ENCODE data around the gene OLIG3.

DNA sequence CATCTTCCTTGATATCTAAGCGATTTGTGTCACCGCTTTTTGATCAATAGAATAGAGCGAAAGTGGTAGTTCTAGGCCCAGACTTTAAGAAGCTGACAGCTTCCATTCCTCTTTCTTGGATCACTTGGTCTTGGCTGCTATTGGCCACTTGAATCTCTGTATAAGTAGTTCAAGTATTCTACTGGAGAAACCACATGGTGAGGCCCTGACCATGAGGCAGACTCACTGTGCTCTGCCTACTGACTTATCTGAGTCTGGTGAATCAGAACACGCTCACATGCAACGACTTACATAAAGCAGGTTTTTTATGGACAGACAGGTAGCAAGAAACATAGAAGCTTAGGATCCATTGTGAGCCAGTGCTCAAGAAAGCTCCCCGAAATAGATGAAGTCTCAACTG is 27.0 kb downstream of the OLIG3 start:
- TF ChIP-seq, protein P1, sequence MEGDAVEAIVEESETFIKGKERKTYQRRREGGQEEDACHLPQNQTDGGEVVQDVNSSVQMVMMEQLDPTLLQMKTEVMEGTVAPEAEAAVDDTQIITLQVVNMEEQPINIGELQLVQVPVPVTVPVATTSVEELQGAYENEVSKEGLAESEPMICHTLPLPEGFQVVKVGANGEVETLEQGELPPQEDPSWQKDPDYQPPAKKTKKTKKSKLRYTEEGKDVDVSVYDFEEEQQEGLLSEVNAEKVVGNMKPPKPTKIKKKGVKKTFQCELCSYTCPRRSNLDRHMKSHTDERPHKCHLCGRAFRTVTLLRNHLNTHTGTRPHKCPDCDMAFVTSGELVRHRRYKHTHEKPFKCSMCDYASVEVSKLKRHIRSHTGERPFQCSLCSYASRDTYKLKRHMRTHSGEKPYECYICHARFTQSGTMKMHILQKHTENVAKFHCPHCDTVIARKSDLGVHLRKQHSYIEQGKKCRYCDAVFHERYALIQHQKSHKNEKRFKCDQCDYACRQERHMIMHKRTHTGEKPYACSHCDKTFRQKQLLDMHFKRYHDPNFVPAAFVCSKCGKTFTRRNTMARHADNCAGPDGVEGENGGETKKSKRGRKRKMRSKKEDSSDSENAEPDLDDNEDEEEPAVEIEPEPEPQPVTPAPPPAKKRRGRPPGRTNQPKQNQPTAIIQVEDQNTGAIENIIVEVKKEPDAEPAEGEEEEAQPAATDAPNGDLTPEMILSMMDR (conservative IDR thresholded peaks at IDR 0.05): no peak
- TF ChIP-seq ZFX (IDR thresholded peaks at IDR 0.05): no peak
